Fibroblast of villous mesenchyme (primary cell): Measurements from ENCODE around the gene TCEA3. TPM values are rescaled to one million over a fixed set of nuclear protein-coding genes. Genes with fewer than 3 reads are reported as not detected.

Experiments
- DNase-seq: peaks from one replicate; pipeline ENCODE4 v3.0.0-alpha.2; 2010; ENCODE audit warnings: low read depth
- H3K4me3 ChIP-seq: 2 replicates; pipeline ENCODE4 v1.5.1; 2011; ENCODE audit warnings: low read depth, mild to moderate bottlenecking, low read length
- CTCF ChIP-seq: IDR thresholded peaks from 2 replicates; pipeline ENCODE4 v1.5.1; 2012; ENCODE audit warnings: low read depth, mild to moderate bottlenecking, low read length; ENCODE audit not compliant: insufficient read depth
- total RNA-seq: library from RNA; depleted of rRNA; stranded (reverse); fragments of >200 nt; gene quantifications from 2 replicates; pipeline ENCODE4 v1.2.3, GENCODE V29; 2012

TCEA3 gene
- total RNA-seq, 1 donor = 8.6 TPM

GRCh38 chr1:23428136-23428905 is 3.8 kb upstream of the TCEA3 start:
- no peak overlapping the region for H3K4me3 ChIP-seq
- no peak for TF ChIP-seq CTCF
- no peak for DNase-seq

- DNase-seq = no peak
- no peak for TF ChIP-seq CTCF
- H3K4me3 ChIP-seq = no peak overlapping the region
These were observed 3.0 kb upstream of the TCEA3 start for GRCh38 chr1:23427550-23427949.

- no peak for DNase-seq
- no peak overlapping the region for H3K4me3 ChIP-seq
- no peak for TF ChIP-seq CTCF
These were observed 2.3 kb upstream of the TCEA3 start for GRCh38 chr1:23426828-23427227.

GRCh38 chr1:23425193-23425494 is 596 bp upstream of the TCEA3 start:
- TF ChIP-seq CTCF = no peak
- H3K4me3 ChIP-seq = peak overlapping the region; percentile 60
- DNase-seq = peak; percentile 6

GRCh38 chr1:23423415-23424292 is 894 bp downstream of the TCEA3 start:
- TF ChIP-seq CTCF = no peak
- H3K4me3 ChIP-seq = peak overlapping the region; percentile 60
- peak; percentile 17 for DNase-seq

GRCh38 chr1:23422941-23423340 is 1.6 kb downstream of the TCEA3 start:
- H3K4me3 ChIP-seq = no peak overlapping the region

More at GRCh38 chr1:23422941-23423340, 1.6 kb downstream of the TCEA3 start:
- no peak for DNase-seq
- no peak for TF ChIP-seq CTCF
